GM19395 (cell line): ENCODE results near the gene ABCB11.
"Not testable (repeated sequence)": the region's sequence is repeated elsewhere in the genome, so short reads cannot be mapped to it uniquely, and the experiment has no call there.

Experiments
- ATAC-seq: cut with Tn5 transposase; IDR thresholded peaks from one replicate; pipeline ENCODE4 v1.9.1; 2021; ENCODE audit warnings: mild to moderate bottlenecking, moderate library complexity; ENCODE audit not compliant: unreplicated experiment

ABCB11 gene

DNA sequence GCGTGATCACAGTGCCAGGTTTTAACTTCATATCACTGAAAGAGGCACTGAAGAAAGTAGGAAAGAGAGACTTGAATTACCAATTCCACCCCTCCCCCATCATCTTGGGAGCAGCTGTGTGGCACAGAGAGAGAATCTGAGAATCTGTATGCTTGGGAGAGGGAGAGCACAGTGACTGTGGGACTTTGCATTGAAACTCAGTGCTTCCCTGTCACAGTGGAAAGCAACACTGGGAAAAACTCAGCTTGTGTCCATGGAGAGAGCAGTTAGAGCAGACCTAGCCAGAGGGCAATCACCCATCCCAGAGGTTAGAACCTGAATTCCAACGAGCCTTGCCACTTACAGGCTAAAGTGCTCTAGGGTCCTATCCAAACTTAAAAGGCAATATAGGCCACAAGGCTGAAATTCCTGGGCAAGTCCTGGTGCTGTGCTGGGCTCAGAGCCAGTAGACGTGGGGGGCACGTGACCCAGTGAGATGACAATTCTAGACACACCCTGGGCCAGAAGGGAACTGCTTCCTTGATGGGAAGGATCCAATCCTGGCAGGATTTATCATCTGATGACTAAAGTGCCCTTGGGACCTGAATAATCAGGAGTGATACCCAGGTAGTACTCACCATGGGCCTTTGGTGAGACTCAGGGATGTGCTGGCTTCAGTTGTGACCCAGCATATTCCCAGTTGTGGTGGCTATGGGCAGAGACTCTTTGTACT lies 15.5 kb upstream of the ABCB11 start:
- ATAC-seq, result no peak

- no peak for ATAC-seq
Observed at GRCh38 chr2:169042856-169043255, 11.7 kb upstream of the ABCB11 start.

DNA sequence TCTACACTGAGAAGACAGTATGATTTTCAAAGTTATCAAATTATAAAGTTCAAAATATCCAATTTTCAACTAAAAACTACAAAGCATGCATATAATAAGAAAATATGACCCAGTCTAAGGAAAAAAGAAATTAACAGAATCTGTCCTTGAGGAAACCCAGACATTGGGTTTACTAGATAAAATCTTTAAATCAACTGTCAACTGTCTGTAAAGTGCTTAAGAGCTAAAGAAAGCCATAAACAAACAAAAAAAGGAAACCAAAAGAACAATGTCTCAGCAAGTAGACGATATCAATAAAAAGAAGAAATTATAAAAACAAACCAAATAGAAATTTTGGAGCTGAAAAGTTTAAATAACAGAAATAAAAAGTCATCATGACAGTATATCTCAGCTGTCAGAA lies 10.5 kb upstream of the ABCB11 start:
- no peak for ATAC-seq

- ATAC-seq, result no peak
Observed at GRCh38 chr2:169039702-169040101, 8.6 kb upstream of the ABCB11 start.

- peak; percentile 76 for ATAC-seq
Observed at GRCh38 chr2:169038338-169038757, 7.2 kb upstream of the ABCB11 start.

- ATAC-seq, result peak; percentile 64
Observed at GRCh38 chr2:169036736-169037440, 5.8 kb upstream of the ABCB11 start.

GRCh38 chr2:169035887-169036286 lies 4.8 kb upstream of the ABCB11 start:
- ATAC-seq, result no peak

DNA sequence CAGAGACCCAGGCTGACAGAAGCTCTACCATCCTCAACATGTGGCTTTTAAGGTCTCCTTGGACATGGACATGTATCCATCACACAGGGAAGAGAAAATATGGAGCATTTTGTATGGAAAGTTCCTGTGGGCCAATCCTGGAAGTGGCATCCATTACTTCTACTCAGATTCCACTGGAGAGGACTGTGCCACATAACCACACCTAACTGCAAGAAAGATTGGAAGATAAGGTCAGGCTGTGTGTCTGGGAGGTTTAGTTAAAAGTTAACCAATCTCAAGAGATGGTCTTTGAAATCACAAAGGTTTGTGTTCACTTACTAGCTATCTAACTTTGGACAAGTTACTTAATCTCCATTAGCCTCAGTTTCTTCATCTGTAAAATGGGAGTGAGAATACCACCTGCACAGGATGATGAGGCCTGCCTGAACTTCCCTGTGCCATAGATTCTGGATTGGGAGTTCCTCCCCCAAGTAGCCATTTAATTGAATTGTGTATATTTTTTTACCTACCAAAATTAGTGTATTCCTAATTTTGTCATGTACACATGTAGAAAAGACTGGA lies 3.9 kb upstream of the ABCB11 start:
- ATAC-seq, result no peak

GRCh38 chr2:169034256-169034655 lies 3.1 kb upstream of the ABCB11 start:
- ATAC-seq, result no peak

DNA sequence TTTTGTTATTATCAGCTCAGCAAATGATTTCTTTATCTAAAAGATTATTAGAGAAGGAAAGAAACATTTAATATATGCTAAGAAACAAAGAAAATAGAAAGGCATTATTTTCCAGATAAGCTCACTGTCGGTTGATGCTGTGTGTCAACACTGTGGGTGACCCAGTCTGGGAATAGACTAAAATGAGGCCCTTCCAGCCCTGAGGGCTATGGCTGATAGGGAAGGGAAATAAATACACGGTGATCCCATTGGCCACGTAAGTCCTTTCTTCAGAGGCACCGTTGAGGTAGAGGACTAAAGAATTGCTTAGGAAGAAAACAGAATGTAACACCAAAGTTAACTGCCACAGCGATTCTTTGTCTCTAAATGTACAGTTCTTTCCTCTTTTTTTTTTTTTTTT lies 1.8 kb downstream of the ABCB11 start:
- ATAC-seq, result no peak

DNA sequence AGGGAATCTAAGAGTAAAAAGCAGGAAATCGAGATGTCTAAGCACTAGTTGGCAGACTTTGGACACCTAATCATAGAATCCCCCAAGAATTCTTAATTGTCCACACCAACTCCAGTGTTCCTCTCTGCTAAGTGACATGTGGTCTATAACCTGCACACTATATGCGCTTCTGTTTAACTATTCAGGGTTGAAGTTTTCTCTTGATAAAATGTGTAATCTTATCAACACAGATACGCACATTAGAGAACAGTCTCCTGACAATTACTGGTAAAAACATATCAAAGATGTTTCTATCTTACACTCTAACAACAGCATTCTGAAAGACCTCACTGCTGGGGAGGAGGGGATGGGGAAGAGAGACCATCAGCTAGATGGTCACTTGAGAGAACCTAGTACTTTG lies 3.9 kb downstream of the ABCB11 start:
- no peak for ATAC-seq

DNA sequence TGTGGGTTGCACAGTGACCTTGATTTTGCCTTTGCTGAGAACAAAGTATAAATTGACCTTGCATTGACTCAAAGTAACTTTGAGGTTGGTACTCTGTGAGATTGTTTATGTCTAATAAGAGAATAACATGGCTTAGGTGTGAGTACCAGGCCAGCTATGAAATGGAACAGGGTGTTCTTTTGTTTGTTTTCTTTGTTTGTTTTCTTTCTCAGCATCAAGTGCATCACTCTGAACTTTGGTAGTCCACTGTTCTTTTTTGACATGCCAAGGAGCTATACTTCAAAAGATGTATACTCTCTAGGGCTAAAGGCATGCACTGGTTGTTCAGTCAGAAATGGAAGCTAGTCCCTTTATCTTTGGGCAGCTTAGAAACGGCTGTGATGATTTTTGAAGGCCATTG lies 5.1 kb downstream of the ABCB11 start:
- ATAC-seq, result no peak

- no peak for ATAC-seq
Observed at GRCh38 chr2:169023161-169023560, 8.0 kb downstream of the ABCB11 start.

DNA sequence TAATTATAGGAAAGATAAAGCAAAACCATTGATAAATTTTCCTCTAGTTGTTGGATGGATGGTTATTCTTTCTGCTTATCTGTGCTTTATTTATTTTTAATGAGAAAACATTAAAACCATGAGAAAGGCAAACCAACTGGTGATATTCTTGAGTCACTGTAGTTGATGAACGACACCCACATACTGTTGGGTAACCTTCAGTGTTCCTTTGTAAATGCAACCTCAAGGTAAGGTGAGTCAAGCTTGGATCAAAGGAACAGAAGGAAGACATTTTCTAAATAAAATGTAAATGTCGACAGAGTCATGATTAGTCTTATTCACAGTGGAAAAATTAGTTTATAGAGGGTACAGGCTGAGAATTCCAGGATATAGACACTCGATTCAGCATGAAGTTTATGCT lies 12.7 kb downstream of the ABCB11 start:
- ATAC-seq, result no peak

GRCh38 chr2:169015943-169016342 lies 15.2 kb downstream of the ABCB11 start:
- ATAC-seq, result no peak

DNA sequence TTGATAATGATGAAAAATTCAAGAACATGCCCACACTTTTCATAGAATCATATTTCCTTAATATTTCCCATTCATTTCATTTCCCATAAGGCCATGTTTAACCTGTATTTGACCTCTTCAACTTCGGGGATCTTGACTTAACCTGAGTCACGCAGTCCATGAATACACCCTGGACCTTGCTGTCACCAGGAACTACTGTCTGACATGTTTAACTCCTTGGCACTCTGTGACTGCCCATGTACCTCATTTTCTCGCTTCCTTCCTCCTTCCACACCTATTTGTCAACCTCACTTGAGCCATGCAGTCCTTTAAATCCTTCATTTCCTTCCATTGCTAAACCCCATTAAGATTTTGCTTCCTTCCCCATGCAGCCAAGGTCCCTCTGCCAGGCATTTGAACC lies 16.3 kb downstream of the ABCB11 start:
- no peak for ATAC-seq

GRCh38 chr2:169013628-169014026 lies 17.5 kb downstream of the ABCB11 start:
- ATAC-seq, result no peak

GRCh38 chr2:169012812-169013627 lies 18.1 kb downstream of the ABCB11 start:
- ATAC-seq, result no peak

GRCh38 chr2:169012191-169012792 lies 18.8 kb downstream of the ABCB11 start:
- ATAC-seq, result not testable (repeated sequence)

DNA sequence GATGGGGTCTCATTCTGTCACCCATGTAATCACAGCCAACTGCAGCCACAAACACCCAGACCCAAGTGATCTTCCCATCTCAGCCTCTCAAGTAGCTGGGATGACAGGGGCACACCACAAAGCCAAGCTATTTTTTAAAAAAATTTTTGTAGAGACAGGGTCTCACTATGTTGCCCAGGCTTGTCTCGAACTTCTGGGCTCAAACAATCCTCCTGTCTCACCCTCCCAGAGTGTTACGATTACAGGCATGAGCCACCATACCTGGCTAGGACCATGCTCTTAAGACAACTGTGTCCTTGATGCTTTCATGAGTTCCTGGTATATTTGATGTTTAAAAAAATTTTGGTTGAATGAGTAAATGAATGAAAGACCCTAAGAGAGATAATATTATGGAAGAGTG lies 19.4 kb downstream of the ABCB11 start:
- no peak for ATAC-seq
